HS-27A (cell line): ENCODE results near the gene FBH1.
"Not testable (repeated sequence)": the region's sequence is repeated elsewhere in the genome, so short reads cannot be mapped to it uniquely, and the experiment has no call there.

Source experiments
- DNase-seq: peaks from one replicate; pipeline ENCODE4 v3.0.0-alpha.2; 2012; ENCODE audit warnings: low read depth, missing footprints

FBH1 gene

DNA sequence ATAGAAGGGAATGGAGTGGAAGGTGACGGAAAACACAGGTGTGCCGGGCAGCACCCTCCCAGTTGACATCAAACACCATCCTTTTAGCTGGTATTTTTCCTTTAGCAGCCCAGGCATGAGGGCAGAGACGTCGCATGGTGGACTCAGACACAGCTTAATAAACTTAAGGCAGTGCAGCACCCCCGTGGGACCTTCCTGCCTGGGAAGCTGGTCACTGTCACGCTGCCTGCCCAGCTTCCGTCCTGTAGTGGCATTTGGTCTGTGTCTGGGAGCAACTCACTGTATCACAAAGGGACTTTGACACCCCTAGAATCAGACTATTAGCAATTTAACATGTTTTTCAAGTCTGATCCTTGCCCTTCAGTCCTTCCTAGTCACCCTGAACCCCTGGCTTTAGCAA, 51.5 kb downstream of the FBH1 start:
- DNase-seq = no peak

DNA sequence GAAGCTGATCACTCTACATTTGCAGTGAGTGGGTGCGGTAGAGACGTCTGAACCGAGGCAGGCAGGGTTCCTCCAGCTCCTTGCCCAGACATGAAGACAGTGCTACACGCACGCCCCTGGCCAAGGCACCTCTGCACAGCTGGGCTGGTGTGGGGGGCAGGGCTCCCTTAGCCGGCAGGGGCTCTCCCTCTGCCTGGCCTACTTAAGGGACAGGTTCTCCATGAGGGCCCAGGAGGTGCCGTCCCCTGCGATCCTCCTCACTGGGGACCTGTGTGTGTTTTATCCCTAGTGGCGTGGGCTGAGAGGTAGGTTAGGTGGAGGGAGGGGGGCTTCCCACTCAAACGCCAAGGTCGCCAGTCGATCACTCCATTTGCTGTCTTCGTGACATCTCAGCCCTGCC, 52.0 kb downstream of the FBH1 start:
- no peak for DNase-seq

DNA sequence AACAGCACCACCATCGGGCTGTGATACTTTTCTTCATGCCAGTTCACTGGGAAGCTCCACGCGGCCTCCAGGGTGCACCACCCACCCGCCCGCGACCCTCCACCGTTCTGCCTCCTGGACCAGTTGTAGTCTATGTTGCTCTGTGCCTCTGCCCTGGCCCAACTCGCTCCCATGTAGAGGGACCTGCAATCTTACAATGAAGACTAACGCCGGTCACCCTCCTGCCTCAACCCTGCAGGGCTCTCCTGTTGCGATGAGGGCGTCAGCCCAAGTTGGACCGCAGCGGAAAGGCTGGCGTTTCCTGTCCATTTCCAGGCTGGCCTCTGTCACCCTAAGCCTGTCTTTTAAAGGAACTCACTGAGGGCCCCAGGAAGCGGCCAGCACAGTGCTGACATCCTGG, 52.4 kb downstream of the FBH1 start:
- DNase-seq = no peak

DNA sequence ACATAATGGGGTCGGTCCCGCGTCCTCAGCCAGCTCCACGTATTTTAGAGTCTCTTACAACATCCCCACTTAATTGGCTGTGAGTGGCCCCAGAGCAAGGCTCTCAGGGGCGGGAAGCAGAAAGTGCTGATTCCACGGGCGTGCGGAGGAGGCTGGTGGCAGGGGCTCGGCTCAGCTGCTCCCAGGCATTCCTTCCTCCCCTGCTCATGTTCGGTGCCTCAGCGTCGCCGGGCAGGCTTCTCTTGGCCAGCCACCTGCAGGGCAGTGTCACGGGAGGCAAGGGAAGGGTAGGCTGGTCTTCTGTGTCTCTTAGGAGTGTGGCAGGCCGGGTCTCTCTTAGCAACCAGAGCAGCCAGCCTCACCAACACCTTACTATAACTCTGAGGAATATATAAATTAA, 53.5 kb downstream of the FBH1 start:
- no peak for DNase-seq

DNA sequence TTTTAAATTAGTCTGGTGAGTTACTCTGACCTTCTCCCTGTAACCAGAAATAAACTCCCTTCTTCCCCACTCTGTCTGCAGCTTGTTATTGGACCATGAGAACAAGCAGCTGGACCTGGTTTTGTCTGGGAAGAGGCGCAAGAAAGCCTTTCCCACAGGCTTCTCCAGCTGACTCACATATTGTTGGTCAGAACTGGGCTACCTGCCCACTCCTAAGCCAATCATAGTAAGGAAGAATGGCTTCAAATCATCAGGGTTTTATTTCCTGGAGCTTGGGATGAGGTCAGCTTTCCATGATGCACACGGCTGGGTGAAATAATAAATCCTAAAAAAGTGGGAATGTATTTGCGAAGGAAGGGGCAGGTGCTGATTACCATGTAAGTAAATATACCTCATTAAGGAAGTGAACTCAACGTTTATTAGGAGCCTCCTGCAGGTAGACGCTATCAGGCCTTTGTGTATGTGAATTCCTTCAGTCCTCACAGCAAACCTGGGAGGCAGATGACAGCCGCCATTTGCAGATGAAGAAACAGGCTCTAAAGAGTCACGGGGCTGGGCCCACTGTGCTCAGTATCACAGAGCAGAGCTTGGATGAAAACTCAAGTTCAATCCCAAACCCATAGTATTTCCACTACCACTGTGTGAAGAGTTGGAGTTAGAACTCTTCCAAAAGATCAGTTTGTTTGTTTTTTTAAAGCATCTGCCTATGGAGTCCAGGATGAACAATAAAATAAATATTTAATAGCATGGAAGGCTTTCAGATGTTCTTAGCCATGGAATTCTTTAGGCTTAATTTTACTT, 54.5 kb downstream of the FBH1 start:
- DNase-seq = peak; percentile 47

DNA sequence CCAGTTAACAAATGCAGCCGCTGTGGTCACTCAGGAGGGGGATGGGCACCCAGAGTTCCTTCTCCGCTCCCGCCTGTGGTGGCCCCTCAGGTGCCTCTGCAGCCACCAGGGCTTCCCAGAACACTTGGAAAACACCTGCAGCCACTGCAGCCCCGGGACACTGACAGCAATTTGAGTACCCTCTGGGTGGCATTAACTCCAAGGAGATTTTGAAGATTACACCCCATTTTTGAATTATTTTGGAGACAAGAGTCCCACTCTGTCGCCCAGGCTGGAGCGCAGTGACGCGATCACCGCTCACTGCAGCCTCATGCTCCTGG, 55.1 kb downstream of the FBH1 start:
- DNase-seq = no peak

DNA sequence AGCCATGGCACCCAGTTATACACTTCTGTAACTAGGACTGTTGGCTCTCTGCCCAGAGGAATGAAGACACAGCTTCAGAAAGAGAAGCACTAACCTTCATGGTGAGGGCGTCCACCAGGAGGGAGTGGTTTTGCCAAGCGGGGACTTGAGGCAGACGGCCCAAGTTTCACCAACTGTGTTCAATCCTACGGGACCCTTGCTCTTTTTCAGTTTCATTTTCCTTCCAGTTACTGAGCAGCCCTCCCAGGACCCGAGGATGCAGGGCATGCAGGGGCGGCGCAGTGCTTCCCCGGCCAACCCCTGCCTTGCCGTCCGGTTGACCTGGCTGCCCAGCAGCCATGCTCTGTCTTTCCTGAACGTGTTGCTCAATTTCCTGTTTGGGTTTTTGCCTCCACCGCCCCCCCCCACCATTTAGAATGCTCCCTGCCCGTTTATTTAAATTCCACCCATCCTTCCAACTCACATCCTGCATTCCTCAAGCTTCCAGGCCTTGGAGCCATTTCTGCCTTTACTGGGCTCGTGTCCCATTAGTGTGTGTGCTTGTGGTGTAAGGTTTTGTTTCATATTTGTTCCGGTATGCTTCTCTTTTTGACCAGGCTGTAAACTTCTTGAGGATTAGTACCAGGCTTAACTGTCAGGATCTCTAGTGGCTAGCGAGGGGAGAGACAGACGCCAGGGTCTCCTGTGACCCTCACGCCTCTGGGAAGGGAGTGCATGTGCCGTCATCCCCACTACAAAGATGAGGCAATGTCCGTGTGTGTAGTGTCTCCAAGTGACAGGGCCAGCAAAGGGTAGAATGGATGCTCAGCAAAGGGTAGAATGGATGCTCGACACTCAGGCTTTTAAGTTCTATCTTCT, 55.7 kb downstream of the FBH1 start:
- DNase-seq = no peak

DNA sequence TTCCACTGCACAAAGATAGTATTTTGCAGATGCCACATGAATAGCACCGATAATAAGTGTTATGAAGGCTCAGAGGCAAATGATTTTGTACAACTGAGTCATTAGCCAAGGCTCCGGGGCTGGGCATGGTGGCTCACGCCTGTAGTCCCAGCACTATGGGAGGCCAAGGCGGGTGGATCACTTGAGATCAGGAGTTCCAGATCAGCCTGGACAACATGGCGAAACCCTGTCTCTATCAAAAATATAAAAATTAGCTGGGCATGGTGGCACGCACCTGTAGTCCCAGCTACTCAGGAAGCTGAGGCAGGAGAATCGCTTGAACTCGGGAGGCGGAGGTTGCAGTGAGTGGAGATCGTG, 56.4 kb downstream of the FBH1 start:
- DNase-seq = not testable (repeated sequence)

DNA sequence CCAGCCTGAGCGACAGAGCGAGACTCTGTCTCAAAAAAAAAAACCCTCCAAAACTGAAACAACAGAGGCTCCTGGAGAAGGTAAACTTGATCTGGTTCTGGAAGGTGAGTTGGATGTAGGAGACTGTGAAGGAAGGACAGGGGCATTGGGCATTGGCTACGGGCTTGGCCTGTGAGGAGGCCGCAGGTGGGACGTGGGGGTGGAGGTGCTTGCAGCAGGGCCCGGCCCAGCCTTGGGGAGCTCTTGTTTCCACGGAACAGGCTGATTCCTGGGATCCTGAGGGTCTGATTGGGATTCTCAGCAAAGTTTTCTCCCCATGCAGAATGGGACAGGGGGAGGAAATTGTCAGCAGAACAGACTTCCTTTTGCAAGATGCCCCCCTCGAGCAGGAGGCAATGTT, 56.7 kb downstream of the FBH1 start:
- DNase-seq = no peak

DNA sequence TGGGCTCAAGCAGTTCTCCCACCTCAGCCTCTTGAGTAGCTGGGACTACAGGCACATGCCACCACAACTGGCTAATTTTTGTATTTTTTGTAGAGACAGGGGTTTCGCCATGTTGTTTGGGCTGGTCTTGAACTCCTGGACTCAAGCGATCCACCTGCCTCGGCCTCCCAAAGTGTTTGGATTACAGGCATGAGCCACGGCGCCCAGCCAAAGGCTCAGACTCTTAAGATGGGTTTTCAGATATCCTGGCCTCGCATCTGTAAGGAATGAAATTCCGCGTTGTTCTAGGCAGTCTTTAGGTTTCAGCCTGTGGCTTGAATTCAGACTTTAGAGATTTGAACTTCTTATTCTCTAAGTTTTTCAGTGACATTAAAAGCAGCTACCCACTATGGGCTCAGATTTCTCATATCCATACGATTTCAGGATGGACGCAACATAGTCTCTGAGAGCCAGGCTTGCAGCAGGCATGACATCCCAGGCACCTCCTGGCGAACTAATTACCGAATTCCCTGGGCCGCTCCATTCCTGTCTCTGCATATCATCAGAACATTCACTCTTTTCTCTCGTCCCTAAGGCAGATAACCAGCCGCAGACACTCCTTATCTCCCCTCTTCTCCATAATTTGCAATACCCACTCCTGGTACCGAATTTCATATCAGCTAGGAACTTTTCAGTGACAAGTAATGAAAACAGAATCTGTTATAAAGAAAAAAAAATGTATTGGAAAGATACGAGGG, 57.6 kb downstream of the FBH1 start:
- no peak for DNase-seq

DNA sequence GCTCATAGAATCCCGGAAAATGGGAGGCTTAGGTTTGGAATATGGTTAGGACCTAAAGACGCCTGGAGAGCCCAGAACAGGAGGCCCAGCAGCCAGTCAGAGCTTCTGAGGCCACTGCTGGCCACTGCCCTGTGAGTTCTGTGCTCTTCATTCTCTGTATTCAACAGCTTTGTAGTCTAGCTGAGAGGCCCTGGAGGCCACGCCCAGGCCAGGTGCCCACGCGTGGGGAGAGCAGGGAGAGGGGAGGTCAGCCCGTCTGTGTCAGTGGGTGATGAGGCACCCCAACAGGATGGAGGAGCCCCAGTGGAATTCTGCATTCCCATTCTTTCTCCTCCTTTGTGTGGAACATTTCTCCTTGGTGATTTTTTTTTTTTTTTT, 58.2 kb downstream of the FBH1 start:
- DNase-seq = no peak

DNA sequence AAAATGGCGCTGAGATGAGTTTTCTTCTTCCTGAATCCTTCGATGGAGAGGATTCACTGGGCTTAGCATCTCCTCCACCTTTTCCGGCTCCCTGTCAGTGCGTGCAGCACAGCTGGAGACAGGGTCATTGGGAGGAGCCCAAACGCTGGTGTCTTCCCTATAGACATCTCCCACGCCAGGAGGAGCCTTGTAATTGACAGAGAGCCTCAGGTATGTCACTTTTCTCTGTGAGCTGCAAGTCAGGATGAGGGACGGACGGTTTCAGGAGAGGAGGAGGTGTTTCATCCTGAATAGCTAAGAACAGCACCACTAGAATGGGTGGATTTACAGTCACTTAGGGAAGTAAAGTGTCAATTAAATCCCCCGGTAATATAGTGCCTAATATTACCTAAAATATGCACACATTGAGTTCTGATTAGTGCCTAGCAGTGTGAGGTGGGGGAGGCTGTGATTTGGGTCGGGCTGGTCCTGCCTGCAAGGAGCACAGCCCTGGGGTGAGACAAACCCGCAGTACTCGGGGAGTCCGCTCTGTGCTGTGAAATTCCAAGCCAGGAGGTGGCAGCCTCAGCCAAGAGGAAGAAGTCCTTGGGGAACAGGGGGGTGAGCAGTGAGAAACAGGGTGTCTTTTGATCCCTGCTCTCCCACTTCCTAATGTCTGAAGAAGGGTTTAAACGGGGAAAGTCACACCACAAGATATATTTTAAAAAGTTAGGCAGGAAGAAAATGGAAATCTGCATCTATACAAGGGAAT, 59.1 kb downstream of the FBH1 start:
- DNase-seq = no peak

DNA sequence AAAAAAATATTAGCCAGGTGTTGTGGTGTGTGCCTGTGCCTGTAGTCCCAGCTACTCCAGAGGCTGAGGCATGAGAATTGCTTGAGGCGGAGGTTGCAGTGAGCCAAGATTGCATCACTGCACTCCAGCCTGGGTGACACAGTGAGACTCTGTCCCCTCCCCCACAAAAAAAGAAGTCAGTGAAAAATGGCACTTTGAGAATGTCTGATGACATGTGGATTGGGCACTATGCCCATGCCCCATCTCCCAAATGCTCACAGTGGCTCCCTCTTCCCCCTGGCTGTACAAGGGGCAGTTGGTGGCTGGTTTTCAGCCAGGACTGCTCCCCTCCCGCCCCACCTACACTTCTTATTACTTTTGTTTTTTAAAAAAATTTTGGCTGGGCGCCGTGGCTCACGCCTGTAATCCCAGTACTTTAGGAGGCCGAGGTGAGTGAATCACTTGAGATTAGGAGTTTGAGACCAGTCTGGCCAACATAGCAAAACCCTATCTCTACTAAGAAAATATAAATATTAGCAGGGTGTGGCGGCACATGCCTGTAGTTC, 61.2 kb downstream of the FBH1 start:
- peak; percentile 35 for DNase-seq

DNA sequence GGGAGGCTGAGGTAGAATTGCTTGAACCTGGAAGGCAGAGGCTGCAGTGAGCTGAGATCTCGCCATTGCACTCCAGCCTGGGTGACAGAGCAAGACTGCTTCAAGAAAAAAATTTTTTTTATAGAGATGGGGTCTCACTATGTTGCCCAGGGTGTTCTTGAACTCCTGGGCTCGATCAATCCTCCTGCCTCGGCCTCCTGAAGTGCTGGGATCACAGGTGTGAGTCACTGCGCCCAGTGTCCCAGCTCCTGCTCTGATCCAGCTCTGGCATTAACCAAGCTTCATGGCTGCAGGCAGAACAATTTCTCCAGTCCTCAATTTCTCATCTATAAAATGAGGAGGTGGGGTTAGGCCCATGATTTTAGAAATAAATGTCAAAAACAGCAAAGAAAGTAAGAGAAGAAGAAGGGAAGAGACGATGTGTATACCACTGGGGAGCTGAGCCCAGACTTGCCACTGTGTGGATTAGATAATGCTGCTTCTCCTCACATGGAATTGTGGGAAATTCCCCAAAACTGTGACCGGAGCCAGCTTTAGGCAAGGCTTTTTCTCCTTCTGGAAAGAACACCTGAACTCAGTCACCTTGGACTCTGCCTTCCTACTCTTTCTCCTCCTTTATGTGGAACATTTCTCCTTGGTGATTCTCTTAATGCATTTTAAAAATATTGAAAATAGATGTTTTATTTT, 61.8 kb downstream of the FBH1 start:
- no peak for DNase-seq

DNA sequence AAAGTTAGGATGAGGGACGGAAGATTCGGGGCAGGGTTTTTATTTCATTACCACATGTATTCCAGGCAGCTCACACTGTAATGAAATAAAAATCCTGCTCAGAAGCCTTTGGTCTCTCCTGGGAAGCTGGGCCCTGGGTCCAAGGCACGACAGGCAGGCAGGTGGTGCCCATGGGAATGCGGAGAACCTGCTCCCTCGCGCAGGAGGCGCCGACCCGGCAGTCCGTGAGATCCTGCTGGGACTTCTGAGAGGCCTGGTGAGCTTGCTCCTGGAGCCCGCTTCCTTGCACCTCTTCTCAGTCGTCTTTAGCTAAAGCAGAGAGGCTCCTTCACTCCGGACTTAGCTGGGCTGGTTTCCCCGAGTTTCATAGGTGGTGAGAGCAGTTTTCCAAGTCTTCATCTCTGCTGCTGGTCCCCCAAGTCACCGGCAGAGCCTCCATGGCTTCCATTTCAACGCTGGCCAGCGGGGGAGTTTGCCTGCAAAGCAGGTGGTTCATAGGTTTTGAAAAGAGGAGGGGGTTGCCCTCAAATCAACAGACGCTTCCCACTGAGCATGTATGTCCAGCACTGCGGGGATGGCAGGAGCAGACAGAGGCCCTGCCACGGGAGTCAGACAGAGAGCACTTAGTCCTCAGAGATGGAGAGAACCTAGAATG, 62.8 kb downstream of the FBH1 start:
- DNase-seq = no peak

DNA sequence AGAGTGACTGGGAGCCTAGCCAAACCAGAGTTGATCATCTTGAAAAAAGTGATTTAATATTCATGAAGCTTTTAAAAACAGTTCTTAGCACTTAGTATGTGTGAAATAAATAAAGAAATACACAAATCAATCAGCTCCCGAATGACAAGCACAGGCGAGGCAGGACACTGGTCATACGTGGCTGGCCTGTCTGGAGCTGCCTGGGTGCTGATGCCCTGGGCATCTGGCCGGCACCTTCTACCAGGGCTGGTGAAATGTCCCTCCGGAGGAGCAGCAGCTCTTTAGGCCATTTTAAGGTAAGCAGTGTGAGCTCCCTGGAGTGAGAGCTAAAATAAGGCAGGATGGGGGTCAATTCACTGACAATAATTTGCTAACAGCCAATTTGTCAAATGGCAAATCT, 63.6 kb downstream of the FBH1 start:
- no peak for DNase-seq

DNA sequence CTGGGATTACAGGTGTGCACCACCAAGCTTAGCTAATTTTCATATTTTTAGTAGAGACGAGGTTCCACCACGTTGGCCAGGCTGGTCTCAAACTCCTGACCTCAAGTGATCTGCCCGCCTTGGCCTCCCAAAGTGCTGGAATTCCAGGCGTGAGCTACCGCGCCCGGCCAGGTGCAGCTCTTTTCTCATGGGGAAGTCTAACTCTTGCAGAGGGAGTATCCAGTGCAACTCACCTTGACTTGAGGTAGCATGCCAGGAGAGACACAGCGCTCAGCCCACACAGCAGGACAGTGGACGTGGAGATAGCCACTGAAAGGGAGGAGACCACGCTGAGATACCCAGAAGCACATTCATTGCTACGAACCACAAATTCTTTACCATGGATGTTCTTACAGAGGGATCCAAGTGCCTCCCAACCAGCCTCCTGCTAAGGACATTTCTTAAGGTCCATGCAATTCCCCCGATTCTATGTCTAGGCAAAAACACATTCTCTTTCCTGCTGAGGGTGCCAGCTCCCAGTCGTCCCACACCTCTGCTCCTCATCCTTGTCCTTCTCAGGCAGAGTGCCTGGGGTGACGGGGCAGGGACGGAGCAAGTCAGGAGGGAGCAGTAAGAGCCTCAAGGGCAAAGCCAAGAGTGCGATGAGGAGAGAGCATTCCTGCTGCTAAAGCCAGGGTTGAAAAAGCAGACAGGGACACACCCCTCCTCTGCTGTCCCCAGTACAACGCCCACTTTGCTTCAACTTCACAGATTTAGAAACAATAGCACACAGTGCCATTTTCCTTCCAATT, 66.3 kb downstream of the FBH1 start:
- DNase-seq = no peak

DNA sequence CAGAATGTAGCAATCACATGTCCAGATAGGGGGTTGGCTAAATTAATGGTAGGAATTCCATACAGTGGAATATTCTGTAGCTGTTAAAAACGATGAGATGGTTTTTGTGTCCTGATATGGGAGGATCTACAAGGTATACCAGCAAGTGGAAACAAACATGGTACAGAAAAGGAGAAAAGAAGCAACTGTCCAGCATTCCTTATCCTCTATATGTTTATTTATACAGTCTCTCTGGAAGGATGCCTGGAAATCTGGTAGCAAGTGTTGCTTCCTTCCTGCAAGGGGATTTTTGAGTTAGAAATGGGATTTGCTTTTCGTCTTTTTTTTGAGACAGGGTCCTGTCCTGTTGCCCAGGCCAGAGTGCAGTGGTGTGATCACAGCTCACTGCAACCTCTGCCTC, 68.0 kb downstream of the FBH1 start:
- DNase-seq = no peak

DNA sequence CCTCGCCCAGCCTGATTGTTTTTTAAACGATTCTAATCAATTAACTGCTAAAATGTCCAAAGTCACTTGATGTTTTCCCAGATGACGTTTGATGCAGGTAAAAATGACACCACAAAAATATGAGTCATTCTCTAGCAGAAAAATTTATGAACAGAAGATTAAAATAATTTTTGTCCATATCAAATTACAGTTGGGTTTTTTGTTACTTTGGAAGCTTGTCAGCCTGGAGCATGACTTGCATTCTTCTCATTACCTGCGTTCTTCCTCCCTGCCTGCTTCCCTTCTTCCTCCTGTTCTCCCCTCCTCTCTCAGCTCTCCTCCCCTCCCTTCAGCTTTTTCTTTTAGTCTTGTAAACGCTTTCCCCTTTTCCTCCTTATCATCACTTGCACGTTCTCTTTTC, 68.6 kb downstream of the FBH1 start:
- no peak for DNase-seq

DNA sequence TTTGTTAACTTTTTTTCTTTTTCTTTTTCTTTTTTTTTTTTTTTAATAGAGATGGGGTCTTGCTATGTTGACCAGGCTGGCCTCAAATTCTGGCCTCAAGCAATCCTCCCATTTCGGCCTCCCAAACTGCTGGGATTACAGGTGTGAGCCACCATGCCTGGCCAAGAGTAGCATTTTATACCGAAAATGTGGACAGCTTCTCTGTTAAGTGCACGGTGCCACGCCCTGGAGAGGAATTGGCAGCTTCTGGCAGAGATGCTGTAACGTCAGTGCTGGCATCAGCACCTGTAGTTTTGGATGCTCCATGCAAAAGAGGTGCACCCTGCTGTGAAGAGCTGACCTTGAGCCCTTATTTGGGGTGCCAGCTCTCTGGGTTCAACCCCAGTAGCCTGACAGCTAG, 69.1 kb downstream of the FBH1 start:
- DNase-seq = no peak
